Activated T-helper 2 cell treated with anti-CD3 and anti-CD28 coated beads, Interferon-gamma antibody, Interleukin-2, Interleukin-4, amounts not matched to agents 10 μg/mL and 5 μg/mL and 100 μg/mL, durations not matched to agents 14 hours and 24 hours and 36 hours (primary cell): ENCODE data around the gene PDE6A. TPM values are rescaled to one million over a fixed set of nuclear protein-coding genes. Genes with fewer than 3 reads are reported as not detected.

ENCODE experiments used
- DNase-seq: peaks from one replicate; pipeline ENCODE4 v3.0.0; 2021; ENCODE audit warnings: low spot score
- H3K27ac Mint-ChIP-seq: one replicate; pipeline ENCODE4 v1.8.0; 2021; ENCODE audit warnings: mixed read lengths
- H3K27me3 Mint-ChIP-seq: one replicate; pipeline ENCODE4 v1.8.0; 2021; ENCODE audit warnings: low read depth, mixed read lengths
- H3K36me3 Mint-ChIP-seq: one replicate; pipeline ENCODE4 v1.8.0; 2021; ENCODE audit warnings: low read depth, mixed read lengths
- H3K4me1 Mint-ChIP-seq: one replicate; pipeline ENCODE4 v1.8.0; 2021; ENCODE audit warnings: low read depth, mixed read lengths
- H3K4me3 Mint-ChIP-seq: one replicate; pipeline ENCODE4 v1.8.0; 2021; ENCODE audit warnings: low read depth, mild to moderate bottlenecking, moderate library complexity, mixed read lengths
- H3K9me3 Mint-ChIP-seq: one replicate; pipeline ENCODE4 v1.8.0; 2021; ENCODE audit warnings: mixed read lengths
- intact Hi-C: fragments of 100-400 bp; cut with micrococcal nuclease; formaldehyde crosslinking; loops from one replicate; pipeline ENCODE4 v1.15.1; 2023
- total RNA-seq: library from RNA; stranded (reverse); gene quantifications from 2 replicates; pipeline ENCODE4 v1.2.3, GENCODE V29; 2022

Gene PDE6A
- total RNA-seq, 1 donor from 2014 or later: not detected

DNA sequence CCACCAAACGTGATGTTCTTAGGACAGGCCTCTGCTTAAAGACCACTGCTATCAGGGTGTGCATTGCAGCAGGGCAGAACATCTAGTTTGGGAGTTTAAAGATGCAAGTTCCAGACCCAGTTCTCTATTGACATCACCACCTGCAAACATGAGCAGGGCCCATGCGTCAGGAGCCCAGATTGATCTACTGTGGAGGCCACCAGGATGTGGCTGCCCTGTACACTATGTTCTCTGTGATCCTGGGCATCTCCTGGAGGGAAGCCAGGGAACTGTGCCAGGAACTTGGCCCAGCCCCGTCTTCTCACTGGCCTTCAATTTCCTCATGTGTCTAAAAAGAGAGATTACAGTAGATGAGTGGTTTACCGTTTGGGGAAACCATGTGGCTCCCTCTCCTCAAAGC, 87.1 kb downstream of the PDE6A start:
- Mint-ChIP-seq H3K9me3 (no peaks in the 10 kb centered on the region), H3K27ac (no peak overlapping the region)
- intact Hi-C loops: no loop called here

GRCh38 chr5:149855366-149855765, 89.2 kb downstream of the PDE6A start:
- H3K4me1 Mint-ChIP-seq: no peaks in the 10 kb centered on the region
- H3K27me3 Mint-ChIP-seq: no peaks in the 10 kb centered on the region
- no peaks in the 10 kb centered on the region for H3K36me3 Mint-ChIP-seq
- intact Hi-C loops: no loop called here
- H3K4me3 Mint-ChIP-seq: no peak overlapping the region
- no peaks in the 10 kb centered on the region for H3K9me3 Mint-ChIP-seq
- H3K27ac Mint-ChIP-seq: no peak overlapping the region
- DNase-seq: no peak

More for the DNA sequence above, 87.1 kb downstream of the PDE6A start:
- H3K27me3 Mint-ChIP-seq: no peaks in the 10 kb centered on the region
- no peaks in the 10 kb centered on the region for H3K36me3 Mint-ChIP-seq
- DNase-seq: no peak
- H3K4me1 Mint-ChIP-seq: peaks cover 6% of the 10 kb centered on the region
- H3K4me3 Mint-ChIP-seq: no peak overlapping the region

- H3K36me3 Mint-ChIP-seq: no peaks in the 10 kb centered on the region
- H3K4me1 Mint-ChIP-seq: no peaks in the 10 kb centered on the region
- no peak for DNase-seq
- intact Hi-C loops: loop anchor here (5.0 kb wide), 1 partner anchor 107 kb away; the partner anchor contains the start of gene SLC26A2
- H3K9me3 Mint-ChIP-seq: no peaks in the 10 kb centered on the region
- H3K4me3 Mint-ChIP-seq: no peak overlapping the region
- H3K27ac Mint-ChIP-seq: no peak overlapping the region
- H3K27me3 Mint-ChIP-seq: no peaks in the 10 kb centered on the region
These were observed 89.7 kb downstream of the PDE6A start for GRCh38 chr5:149854866-149855265.

DNA sequence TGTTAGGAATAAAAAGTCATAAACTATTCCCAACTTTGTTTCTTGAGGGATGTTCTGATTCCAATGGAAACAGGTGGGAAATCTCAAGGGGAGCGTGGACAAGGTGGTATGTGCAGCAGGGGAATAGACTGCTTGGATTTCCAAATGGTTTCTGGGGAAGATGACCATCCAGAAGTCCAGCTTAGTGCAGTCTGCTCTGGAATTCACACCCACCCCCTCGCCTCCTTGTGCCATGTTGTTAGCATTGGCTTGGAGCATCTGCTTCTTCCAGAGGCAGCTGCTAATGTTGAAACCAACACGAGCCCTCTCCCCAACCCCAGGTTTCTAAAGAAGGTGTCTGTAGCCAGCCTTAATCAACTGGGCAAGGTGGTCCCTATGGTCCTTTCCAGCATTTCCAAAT, 90.9 kb downstream of the PDE6A start:
- no peak overlapping the region for H3K27ac Mint-ChIP-seq
- no peaks in the 10 kb centered on the region for H3K4me1 Mint-ChIP-seq
- no peaks in the 10 kb centered on the region for H3K9me3 Mint-ChIP-seq
- peaks cover 3% of the 10 kb centered on the region for H3K36me3 Mint-ChIP-seq
- H3K27me3 Mint-ChIP-seq: no peaks in the 10 kb centered on the region
- intact Hi-C loops: loop anchor here (5.0 kb wide), 1 partner anchor 109 kb away; the partner anchor contains the start of gene SLC26A2
- H3K4me3 Mint-ChIP-seq: no peak overlapping the region
- no peak for DNase-seq

GRCh38 chr5:149853331-149853648, 91.3 kb downstream of the PDE6A start:
- Mint-ChIP-seq H3K9me3 (no peaks in the 10 kb centered on the region), H3K36me3 (peaks cover 3% of the 10 kb centered on the region), H3K27ac (no peak overlapping the region), H3K4me3 (no peak overlapping the region), H3K4me1 (no peaks in the 10 kb centered on the region), H3K27me3 (no peaks in the 10 kb centered on the region)
- no peak for DNase-seq
- intact Hi-C loops: loop anchor here (5.0 kb wide), 1 partner anchor 109 kb away; the partner anchor contains the start of gene SLC26A2

DNA sequence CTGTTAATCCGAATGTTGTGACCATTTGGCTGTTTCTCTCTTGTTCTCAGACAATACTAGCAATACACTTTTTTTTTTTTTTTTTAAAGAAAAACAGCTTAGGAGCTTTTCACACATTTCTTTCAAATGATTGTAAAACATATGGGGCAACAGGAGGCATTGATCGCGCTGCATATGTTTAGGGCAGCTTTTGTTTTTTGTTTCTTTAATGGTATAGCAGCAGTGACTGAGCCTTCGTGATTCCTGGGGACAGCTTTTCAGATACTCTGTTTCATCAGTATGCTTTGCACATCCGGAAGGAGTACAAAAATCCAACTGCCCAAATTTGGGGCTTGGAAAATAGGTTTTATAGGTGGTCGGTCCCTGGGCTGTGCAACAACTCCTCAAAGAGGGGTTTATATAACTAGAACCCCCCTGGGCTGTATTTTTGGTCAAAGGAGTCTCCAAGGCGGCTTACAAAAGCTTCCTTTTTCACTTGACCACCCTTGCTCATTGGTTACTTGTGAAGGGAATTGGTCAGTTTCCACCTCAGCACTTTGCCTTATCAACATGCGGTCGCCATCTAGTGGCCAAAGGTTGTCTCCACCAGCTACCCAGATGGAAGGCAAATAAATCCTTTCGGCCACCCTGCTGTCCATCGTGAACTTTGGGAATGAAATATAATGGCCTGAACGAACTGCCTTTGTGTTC, 91.8 kb downstream of the PDE6A start:
- H3K36me3 Mint-ChIP-seq: peaks cover 3% of the 10 kb centered on the region
- H3K9me3 Mint-ChIP-seq: no peaks in the 10 kb centered on the region
- H3K4me1 Mint-ChIP-seq: no peaks in the 10 kb centered on the region
- no peak for DNase-seq
- no peak overlapping the region for H3K27ac Mint-ChIP-seq
- intact Hi-C loops: loop anchor here (5.0 kb wide), 1 partner anchor 110 kb away; the partner anchor contains the start of gene SLC26A2
- no peak overlapping the region for H3K4me3 Mint-ChIP-seq
- H3K27me3 Mint-ChIP-seq: no peaks in the 10 kb centered on the region

- Mint-ChIP-seq H3K9me3 (no peaks in the 10 kb centered on the region), H3K27ac (no peak overlapping the region), H3K4me1 (no peaks in the 10 kb centered on the region), H3K36me3 (peaks cover 9% of the 10 kb centered on the region), H3K4me3 (no peak overlapping the region), H3K27me3 (no peaks in the 10 kb centered on the region)
- DNase-seq: no peak
- intact Hi-C loops: loop anchor here (5.0 kb wide), 1 partner anchor 111 kb away; the partner anchor contains the start of gene SLC26A2
These were observed 93.4 kb downstream of the PDE6A start for GRCh38 chr5:149851211-149851610.

DNA sequence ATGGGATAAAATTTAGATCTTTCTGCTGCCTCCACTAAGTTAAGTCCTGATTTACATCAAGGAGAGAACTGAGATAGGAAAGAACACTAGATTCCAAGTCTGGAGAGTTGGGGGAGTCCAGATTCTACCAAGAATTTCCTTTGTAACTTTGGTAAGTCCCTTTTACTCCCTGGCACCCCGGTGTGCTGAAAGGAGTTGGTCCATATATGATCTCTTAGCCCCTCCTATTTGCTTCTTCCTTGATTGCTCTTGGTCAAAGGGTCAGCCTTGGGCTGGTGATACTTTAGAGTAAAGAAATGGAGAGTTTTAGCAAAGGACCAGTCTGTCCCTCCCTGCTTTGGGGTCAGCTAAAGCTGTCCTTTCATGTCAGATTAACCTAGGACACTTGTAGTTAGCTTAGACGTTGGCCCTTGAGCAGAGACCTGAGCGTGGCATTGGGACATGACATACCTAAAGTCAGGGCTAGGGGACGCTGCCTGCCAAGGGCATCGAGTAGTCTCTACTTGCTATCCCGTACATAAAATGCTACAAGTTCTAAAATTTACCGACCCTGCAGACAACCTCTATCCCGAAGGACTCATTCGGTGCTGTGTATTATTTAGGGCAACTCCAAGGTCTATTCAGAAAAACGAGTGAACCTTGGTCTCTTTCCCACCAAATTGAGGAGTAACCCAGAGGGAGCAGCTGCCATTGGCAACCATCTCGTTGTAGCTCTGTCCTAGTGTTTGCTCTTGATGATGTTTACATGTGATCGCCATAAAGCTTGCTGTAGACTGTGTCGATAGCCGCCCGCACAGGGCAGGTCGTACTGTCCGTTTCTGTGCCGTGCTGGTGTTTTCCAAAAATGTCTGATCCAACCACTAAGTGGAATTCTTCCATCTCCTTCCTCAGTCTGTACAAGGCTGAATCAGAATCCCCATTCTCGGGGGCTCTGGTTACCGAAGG, 94.4 kb downstream of the PDE6A start:
- no peak for DNase-seq
- Mint-ChIP-seq H3K4me3 (no peak overlapping the region), H3K27me3 (no peaks in the 10 kb centered on the region), H3K27ac (no peak overlapping the region), H3K4me1 (no peaks in the 10 kb centered on the region), H3K36me3 (peaks cover 13% of the 10 kb centered on the region), H3K9me3 (no peaks in the 10 kb centered on the region)
- intact Hi-C loops: loop anchor here (5.0 kb wide), 1 partner anchor 112 kb away; the partner anchor contains the start of gene SLC26A2

GRCh38 chr5:149849280-149849965, 95.2 kb downstream of the PDE6A start:
- Mint-ChIP-seq H3K9me3 (no peaks in the 10 kb centered on the region), H3K36me3 (peaks cover 18% of the 10 kb centered on the region), H3K4me3 (no peak overlapping the region), H3K4me1 (no peaks in the 10 kb centered on the region), H3K27me3 (no peaks in the 10 kb centered on the region), H3K27ac (no peak overlapping the region)
- intact Hi-C loops: no loop called here
- DNase-seq: no peak

GRCh38 chr5:149847611-149848010, 97.0 kb downstream of the PDE6A start:
- intact Hi-C loops: no loop called here
- Mint-ChIP-seq H3K9me3 (no peaks in the 10 kb centered on the region), H3K36me3 (peaks cover 22% of the 10 kb centered on the region), H3K27ac (no peak overlapping the region), H3K4me3 (no peak overlapping the region), H3K27me3 (no peaks in the 10 kb centered on the region), H3K4me1 (peaks cover 3% of the 10 kb centered on the region)
- no peak for DNase-seq

GRCh38 chr5:149846021-149846420, 98.6 kb downstream of the PDE6A start:
- H3K27me3 Mint-ChIP-seq: no peaks in the 10 kb centered on the region
- no peak for DNase-seq
- peaks cover 22% of the 10 kb centered on the region for H3K36me3 Mint-ChIP-seq
- no peaks in the 10 kb centered on the region for H3K9me3 Mint-ChIP-seq
- H3K4me1 Mint-ChIP-seq: peaks cover 3% of the 10 kb centered on the region
- H3K4me3 Mint-ChIP-seq: no peak overlapping the region
- H3K27ac Mint-ChIP-seq: no peak overlapping the region
- intact Hi-C loops: no loop called here

DNA sequence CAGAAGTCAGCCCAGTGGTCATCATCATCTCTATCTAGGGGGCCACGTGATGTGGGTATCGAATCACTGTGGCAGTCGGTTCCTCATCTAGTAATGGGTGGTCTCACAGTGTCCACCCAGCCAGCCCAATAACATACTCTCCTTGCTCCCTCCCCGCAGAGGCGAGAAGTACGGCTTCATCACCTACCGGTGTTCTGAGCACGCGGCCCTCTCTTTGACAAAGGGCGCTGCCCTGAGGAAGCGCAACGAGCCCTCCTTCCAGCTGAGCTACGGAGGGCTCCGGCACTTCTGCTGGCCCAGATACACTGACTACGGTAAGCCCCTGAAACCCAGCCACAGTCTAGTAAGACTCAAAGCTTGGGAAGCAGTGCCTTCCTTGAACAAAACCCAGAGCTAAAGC, 99.0 kb downstream of the PDE6A start:
- peaks cover 3% of the 10 kb centered on the region for H3K4me1 Mint-ChIP-seq
- intact Hi-C loops: no loop called here

More for the DNA sequence above, 99.0 kb downstream of the PDE6A start:
- H3K36me3 Mint-ChIP-seq: peaks cover 22% of the 10 kb centered on the region
- H3K27me3 Mint-ChIP-seq: no peaks in the 10 kb centered on the region
- H3K27ac Mint-ChIP-seq: no peak overlapping the region
- no peak overlapping the region for H3K4me3 Mint-ChIP-seq
- no peaks in the 10 kb centered on the region for H3K9me3 Mint-ChIP-seq
- no peak for DNase-seq
